ENCODE data around the gene ELF1.

- no peak for TF ChIP-seq EP300 (IDR thresholded peaks at IDR 0.05; ENCODE audit: borderline replicate concordance in 1 of 2, low read depth in 1 of 2, low read length in 1 of 2)
- TF ChIP-seq CTCF (IDR thresholded peaks at IDR 0.05): no peak
- TF ChIP-seq MAX (IDR thresholded peaks at IDR 0.05; ENCODE audit: low read depth): no peak
- TF ChIP-seq NRF1 (IDR thresholded peaks at IDR 0.05; ENCODE audit: low read depth, low read length): no peak
Observed at GRCh38 chr13:40995997-40996396, 23.1 kb downstream of the ELF1 start.

Measured in SK-N-SH (cell line).